GDM1 (cell line): ENCODE measurements around the gene TMEM8B.

ENCODE experiments used
- DNase-seq: peaks from one replicate; lab custom pipeline; 2025; lab: John Stamatoyannopoulos, UW

TMEM8B gene

DNA sequence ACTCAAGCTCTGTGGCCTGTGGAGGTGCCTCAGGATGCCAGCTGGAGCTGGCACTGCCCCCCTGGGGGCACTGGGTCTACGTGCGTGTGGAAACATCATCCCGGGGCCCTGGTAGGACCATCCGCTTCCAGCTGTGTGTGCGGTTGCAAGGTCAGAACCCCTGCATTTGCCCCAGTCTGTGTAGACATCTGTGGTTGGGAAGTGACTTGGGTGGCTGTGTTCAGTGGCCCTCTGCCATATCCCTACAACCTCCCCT lies 12.5 kb downstream of the TMEM8B start:
- no peak for DNase-seq

DNA sequence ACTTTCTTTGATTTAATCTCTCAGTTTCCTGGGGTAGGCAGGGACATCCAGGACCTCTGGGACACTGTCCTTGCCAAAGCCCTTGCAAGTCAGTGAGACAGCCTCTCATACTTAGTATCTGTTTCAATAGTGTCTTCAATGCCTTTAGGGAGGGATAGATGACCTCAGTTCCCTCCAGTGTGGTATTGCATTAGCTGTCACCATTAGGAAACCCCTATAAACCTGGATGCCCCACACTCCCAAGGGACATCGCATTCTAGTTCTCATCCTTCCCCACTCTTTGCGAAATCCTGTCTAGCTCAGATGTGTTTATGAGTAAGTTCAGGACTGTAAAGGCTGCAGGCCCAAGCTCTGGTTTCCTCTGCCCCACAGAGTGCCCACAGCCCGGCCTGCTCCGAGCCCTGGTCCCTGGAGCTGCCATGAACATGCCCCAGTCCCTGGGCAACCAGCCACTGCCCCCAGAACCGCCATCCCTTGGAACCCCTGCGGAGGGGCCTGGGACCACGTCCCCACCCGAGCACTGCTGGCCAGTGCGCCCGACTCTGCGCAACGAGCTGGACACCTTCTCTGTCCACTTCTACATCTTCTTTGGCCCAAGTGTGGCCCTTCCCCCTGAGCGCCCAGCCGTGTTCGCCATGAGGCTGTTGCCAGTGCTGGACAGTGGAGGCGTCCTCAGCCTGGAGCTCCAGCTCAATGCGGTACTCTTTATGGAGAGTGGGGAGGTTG lies 13.2 kb downstream of the TMEM8B start:
- no peak for DNase-seq

DNA sequence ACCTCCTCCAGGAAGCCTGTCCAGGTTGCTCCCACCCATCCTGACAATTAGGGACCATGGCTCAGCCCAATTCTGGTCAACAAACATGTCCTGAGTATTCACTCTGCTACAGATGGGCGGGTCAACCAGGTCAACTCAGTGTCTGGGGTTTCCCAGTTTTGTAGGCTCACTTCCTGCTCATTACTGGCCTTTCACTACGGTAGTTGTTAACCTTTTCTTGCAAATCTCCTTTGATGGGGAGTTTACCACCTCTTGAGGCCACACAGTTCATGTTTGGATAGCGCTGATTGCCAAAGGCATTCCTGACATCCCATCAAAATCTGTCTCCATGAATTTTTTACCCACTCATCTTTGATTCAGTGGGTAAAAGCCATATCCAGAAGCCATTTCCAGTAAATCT lies 13.8 kb downstream of the TMEM8B start:
- no peak for DNase-seq

DNA sequence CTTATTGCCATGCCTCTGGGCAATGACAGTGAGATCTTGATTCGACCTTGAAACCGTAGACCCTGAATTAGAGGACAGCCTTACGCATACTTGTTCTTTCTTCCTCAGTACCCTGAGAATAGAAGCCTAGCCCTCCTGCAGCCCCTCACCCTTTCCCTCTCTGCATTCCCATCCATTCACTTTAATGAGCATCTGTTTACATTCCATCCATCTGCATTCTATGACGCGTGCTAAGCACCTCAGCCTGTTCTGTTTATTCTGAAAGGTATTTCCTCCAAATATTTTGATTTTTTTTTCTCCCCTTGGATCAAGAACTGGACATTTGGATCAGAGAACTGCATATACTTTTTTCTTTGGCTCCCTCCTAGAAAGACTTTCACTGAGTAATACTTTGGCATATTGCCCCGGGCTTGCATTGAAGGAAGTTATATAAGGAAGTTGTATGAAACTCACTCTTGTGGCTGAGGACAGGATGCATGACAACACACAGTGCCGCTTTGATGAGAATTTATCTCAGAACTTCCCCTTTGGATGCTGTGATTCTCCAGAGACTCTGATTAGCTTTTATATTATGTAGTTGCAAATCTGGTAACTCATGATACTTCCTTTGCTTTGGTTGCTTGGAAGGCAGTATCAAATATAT lies 15.7 kb downstream of the TMEM8B start:
- peak; percentile 73 for DNase-seq

DNA sequence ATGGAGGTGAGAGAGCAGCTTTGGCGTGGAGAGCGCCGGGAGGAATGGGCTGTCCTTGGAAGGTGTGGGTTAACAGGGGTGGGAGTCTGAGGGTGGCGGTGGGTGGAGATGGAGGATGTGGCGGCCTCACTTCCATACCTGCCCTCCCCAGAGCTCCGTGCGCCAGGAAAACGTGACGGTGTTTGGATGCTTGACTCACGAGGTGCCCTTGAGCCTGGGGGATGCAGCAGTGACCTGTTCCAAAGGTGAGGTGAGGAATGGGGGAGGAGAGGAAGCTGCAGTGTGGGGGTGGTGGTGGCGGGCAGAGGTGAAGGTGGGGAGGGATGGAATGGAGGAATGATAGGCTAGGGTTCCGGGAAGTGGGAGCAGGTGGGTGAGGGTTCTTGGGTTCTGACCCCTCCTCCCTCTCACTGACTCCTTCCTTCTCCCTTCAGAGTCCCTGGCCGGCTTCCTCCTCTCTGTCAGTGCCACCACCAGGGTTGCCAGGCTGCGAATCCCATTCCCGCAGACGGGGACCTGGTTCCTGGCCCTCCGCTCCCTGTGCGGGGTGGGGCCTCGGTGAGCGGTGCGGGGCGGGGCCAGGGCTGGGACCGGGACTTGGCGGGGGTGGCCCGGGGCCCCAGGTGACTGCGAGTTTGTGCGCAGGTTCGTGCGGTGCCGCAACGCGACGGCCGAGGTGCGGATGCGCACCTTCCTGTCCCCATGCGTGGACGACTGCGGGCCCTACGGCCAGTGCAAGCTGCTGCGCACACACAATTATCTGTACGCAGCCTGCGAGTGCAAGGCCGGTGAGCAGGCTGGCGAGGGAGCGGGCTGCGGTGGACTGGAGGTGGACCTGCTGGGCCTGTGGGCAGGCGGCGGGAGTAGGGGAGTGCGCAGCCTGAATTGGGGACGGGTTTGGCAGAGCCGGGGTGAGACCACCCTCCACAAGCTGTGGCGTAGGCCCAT lies 17.1 kb downstream of the TMEM8B start:
- DNase-seq, result no peak

DNA sequence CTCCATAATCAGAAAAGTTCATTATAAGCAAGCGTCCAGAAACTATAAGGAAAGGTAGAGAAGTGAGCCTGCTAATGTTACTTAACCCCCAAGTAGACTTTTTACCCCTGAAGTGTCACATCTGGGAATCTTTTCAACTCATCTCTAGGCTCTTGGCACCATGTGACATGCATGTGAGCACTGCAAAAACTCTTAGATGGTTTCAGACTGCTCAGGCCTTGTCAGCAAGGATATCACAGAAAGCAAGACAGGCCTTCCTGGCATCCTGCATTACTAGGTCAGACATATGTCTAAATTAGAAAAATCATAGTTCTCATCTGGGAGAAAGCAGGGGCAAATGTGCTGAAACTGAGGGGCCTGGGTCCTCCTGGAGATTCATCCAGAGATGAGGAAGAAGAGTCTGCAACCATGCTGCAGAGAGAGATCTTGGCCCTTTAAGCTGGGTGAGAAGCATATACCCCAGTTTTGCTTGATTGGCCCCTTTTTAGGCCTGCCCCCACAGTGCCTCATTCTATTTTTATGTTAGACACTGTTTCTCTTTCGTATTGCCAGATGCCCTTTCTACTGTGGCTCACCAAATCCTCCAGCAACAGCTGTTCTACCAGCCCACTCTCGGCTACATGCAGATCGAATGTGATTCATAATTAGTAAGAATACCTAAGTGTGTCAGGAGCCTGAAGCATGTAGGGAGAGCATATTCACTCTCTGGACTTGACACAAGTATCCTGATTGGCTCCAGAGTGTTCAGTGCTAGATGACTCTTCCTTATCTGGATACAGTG lies 19.0 kb downstream of the TMEM8B start:
- DNase-seq, result no peak

DNA sequence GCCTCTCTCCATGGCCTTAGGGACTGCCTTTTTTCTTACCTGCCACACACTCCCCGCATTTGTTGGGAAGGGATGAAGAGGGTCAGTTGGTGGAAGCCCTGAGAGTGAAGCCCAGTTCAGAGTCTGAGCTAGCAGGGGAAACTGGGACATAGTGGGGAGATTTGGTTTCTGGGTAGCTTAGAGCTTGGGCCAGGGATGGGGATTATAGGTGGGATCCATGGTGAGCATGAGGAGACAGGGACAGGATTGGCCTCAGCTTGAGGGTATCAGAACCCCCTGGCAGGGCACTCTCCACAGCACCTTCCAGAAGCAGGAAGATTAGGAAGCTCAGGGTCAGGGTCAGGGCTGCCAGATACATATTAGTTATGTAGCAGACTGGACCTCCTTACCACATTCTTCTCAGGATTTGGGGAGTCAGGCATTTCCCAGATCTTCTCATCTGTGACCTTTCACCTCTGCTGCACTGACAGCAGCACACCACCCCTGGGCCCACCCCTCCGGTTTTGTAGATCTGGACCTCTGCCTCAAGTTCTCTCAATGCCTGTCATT lies 23.3 kb downstream of the TMEM8B start:
- no peak for DNase-seq

DNA sequence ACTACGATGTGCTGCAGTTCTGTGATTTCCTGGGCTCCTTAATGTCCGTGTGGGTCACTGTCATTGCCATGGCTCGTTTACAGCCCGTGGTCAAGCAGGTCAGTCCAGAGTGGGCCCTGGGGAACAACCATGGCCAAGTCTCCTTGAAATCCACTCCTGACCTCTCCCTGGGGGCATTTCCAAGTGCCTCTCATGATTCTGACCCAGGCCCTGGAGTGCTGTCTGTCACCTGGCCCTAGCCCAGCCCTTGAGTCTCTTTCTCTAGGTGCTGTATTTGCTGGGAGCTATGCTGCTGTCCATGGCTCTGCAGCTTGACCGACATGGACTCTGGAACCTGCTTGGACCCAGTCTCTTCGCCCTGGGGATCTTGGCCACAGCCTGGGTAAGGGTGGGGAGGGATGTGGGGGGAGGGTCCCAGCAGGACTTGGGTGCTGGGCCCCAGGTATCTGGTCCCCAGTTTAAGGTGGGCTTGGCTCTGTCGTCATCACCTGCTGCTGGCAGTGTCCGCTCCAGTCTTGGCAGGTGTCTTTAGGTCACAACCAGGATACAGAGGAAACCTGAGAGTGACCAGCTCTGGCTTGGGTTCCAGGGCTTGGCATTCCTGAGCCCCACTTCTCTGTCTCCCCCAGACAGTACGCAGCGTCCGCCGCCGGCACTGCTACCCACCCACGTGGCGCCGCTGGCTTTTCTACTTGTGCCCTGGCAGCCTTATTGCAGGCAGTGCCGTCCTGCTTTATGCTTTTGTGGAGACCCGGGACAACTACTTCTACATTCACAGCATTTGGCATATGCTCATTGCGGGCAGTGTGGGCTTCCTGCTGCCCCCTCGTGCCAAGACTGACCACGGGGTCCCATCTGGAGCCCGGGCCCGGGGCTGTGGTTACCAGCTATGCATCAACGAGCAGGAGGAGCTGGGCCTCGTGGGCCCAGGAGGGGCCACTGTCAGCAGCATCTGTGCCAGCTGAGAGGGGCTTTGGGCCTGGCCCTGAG lies 24.1 kb downstream of the TMEM8B start:
- no peak for DNase-seq

DNA sequence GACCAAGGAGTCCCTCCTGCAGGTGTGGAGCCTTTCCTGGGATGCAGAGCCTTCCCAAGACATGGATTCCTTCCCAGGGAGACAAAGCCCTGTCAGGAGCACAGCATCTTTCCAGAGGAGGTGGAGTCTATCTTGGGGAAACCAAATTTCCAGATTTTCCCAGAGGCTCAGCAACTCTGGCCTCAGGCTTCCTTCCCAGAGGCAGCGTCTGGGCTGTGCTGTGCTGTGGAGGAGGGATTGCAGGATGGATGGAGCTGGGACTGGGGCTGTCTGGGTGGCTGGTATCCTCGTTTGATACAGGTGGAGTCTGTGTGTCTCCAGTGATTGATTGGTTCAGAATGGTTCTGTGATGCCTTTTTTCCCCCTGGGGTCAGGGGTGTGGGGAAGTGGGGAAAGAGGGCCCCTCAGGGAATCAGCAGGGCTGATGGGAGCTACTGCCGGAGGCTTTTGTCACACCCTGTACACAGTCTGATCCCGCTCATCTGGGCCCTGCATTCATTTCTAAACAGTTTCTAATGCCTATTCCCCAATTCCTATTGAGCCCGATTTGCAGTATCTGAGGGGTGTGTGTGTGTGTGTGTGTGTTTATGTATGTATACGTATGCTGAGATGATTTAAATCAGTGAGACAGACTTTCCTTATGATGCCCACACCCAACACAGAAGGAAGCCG lies 25.2 kb downstream of the TMEM8B start:
- DNase-seq, result no peak

DNA sequence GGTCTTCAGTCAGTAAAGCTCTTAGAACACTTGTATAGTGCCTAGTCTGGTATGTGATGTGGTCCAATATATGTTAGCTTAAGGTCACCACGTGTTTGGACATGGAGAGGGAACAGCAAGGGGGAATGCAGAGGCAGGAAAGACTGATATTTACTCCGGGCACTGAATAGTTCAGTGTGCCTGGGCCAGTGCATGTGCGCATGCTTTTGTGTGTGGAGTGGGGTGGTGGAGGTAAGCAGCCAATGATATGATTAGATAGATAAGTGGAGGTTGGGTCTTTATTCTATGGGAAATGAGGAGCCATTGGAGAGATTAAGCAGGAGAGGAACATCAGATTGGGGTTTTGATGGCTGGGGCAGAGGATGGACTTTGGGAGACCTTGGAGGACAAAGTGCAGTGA lies 27.2 kb downstream of the TMEM8B start:
- no peak for DNase-seq

DNA sequence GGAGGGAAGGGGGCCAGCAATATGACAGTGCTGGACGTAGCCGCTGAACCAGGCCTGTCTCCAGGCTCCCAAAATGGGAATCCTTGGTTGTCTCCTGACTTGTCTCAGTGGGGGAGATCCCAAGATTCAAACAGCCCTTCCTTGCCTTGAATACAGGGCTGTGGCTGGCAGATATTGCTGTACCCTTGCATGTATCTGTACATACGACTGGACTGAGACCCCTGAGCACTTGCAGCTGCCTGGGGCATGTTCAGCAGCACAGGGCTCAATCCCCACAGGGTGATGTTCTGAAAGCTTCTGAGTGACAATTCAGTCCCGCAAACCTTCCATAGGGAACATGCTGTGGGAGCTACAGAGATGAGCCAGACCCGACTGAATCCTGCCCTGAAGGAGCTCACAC lies 27.9 kb downstream of the TMEM8B start:
- DNase-seq, result no peak

DNA sequence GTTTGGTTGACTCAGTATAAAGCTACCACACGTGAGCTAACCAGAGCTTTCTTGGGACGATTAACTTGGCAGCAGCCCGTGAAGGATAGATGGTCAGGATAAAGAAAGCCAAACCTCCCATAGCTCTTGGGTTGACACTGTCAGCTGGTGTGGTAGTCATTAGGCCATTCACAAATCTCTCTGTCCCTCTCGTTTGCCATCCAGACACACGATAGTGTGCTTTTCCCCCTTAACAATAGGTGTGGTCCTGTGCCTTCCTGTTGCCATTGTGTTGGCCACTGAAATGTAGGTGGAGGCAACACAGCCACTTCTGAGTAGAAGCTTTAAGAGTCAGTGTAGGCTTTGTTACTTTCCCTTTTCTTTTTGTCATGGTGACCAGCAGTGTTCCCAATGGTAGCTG lies 29.4 kb downstream of the TMEM8B start:
- DNase-seq, result no peak

DNA sequence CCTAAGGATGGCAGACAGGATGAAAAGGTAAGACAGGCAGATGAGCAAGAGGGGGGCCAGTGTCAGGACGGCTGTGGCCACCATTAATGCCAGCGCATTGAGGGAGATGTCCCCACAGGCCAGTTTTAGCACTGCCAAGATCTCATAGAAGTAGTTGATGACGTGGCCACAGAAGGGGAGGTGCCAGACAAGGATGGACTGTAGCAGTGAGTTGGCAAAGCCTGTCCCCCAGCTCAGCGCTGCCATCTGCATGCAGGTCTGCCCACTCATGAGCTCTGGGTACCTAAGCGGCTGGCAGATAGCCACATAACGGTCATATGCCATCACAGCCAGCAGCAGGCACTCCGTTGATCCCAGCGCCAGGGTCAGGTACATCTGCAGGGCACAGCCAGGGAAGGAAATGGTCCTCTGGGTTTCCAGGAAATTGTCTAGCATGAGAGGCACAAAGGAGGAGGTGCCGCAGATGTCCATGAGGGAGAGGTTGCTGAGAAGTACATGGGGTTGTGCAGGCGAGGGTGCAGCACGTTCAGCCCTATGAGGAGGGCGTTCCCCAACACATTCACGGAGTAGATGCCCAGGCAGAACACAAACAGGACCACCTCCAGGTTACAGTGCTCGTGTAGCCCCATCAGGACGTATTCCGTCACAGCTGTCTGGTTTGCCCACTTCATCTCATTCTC lies 30.4 kb downstream of the TMEM8B start:
- DNase-seq, result no peak

DNA sequence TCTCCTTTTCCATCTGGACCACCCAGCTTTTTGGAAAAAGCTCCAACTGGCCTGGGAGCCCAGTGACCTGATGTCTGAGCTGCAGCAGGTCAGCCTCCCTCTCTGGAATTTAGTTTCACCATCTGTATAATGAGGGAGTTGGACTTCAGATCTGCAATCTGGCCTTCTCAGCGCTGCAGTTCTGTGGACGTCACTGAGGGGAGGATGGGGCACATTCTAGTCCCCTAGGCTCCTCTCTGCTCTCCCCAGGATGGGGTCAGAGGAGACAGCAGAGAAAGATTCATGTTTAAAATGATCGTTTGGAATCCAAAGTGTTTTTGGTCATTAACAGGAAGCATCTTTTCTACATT lies 30.9 kb downstream of the TMEM8B start:
- no peak for DNase-seq

DNA sequence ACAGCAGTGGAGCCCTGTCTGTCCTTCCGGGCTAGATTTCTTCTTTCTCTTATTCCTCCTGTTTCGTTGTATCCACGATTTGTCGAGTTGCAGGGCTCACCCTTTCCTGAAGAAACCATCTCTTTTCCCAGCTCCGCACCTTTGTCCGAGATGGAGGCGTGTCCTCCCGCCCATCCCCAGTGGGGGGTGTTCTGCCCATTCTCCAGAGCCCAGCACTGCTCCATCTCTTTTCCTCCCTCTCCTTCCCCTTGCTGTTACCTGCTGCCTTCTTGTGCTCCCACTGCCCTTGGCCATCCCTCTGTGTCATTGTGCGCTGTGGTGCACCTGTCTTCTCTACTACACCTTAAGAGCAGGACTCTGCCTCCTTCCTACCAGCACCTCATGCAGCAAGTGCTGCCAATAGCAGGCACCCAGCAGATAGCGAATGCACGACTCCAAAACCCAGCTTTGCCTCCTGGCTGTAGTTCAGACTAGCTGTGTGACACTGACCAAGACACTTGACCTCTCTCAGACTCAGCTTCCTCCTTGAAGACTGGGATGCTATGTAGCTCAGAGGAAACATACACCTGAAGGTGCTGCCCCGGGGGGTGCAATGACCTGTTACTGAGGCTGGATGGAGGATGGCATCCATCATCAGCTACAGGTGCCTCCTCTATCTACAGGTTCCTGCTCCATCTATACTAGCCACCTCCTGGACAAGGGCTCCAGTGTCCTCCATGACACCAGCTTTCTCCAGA lies 32.3 kb downstream of the TMEM8B start:
- no peak for DNase-seq

DNA sequence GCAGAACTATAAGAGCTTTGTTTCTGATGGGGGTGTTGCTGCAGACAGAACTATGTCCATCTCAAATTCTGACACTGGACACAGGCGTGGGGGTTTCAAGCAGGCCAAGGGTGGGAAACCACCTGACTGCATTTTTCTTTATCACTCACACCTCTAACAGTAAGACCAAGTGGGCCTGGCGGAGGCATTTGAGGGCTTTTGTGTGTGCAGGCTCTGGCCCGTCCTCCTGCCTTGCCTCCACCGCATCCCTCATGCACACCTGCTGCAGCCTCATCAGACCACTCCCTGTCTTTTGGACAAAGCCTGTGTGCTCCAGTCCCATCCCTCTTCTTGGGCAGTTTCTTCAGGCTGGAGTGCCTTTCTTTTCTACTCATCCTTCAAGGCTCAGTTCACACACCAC lies 33.3 kb downstream of the TMEM8B start:
- DNase-seq, result no peak

DNA sequence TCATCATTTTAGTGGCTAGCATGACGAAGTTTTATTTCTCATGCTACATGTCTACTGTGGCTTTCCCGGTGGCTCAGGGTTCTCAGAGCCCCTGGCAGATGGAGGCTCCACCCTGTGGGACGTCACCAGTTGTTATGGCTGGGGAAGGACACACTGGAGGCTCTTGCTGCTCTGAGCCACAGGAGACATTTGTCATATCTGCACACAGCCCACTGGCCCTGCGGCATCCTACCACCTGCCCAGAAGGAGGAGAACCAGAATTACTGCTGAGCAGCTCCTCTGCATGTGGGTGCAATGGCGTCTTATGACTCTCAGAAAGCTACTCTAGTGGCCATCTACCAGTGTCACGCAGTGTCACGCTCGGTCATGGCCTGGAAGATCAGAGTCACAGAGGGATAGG lies 34.6 kb downstream of the TMEM8B start:
- no peak for DNase-seq

DNA sequence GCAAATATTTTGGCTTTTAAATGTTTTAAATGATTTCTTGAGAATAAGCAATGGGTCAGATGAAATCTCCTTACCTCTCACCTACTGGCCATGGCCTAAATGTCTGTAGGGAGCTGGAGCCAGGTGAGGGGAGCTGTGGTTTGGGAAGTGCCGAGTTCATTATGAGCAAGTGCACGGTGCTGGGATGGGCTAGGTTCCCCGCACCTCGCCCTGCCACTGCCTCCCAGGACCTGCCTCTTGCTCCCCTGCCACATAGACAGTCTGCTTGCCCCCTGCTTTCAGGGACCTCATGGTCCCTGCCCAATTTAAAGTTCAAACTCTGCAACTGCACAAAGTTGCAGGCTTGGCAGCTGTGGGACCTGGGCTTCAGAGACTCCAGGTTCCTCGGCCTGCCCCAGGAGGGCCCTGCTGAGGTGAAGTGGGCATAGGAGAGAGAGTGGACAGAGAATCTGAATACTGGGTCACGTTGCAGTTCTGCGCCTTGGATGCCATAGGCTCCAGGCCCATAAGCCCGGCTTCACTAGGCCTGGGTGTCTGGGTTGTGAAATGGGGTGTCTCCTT lies 35.7 kb downstream of the TMEM8B start:
- DNase-seq, result no peak

DNA sequence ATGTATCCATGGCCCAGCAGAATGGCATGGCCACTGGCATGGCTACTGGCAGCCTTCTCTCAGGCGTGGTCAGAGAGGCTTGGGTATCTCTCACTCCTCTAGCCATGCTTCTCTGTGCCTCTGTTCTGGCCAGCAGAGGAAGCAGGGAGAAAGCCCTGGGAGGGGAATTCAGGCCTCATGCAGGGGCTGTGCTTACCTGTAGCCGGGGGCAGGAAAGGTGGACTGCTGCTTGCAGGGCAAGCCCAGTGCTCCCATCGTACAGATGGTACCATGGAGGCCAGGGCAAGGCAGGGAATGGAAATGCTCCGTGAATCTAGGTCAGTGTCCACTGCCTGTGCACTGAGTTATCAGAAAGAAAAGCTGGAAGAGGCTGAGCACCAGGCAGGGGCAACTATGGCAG lies 38.5 kb downstream of the TMEM8B start:
- no peak for DNase-seq
